Measurements from ENCODE around the gene ITPR3.

The ITPR3 gene

GRCh38 chr6:33642897-33643296 lies 21.8 kb downstream of the ITPR3 start:
- no peak for TF ChIP-seq CTCF (IDR thresholded peaks at IDR 0.05; ENCODE audit: low read depth, low read length)
- no peak overlapping the region for H3K4me3 ChIP-seq (ENCODE audit: low read depth, low read length)
- no peak for DNase-seq (ENCODE audit: low read depth, low spot score)
- in situ Hi-C loops (cut with HindIII; ENCODE audit: low sequenced_read_pairs), result no loop called here

- in situ Hi-C loops (cut with HindIII; ENCODE audit: low sequenced_read_pairs), result no loop called here
- no peak for DNase-seq (ENCODE audit: low read depth, low spot score)
- TF ChIP-seq CTCF (IDR thresholded peaks at IDR 0.05; ENCODE audit: low read depth, low read length), result no peak
- H3K4me3 ChIP-seq (ENCODE audit: low read depth, low read length), result no peak overlapping the region
Measured at GRCh38 chr6:33651403-33651802, 30.3 kb downstream of the ITPR3 start.

DNA sequence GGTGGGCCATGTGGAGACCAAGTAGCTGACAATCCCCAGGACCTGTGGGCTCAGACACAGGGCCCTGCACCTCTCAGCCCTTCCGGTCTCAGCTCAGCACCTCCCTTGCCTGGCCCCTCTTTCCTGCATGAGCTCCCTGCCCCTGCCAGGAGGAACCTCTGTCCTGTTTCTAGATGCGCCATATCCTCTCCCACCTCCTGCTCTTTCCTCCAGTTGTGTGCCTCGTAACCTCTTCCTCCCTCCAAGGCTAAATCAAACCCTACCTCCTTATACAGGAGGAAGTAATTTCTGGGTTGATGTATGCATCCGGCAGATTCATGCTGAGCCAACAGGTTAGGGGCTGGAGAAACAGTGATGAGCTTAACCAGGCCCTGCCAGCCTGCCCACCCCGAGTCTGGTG lies 30.9 kb downstream of the ITPR3 start:
- TF ChIP-seq CTCF (IDR thresholded peaks at IDR 0.05; ENCODE audit: low read depth, low read length), result no peak
- DNase-seq (ENCODE audit: low read depth, low spot score), result no peak
- in situ Hi-C loops (cut with HindIII; ENCODE audit: low sequenced_read_pairs), result no loop called here
- no peak overlapping the region for H3K4me3 ChIP-seq (ENCODE audit: low read depth, low read length)

DNA sequence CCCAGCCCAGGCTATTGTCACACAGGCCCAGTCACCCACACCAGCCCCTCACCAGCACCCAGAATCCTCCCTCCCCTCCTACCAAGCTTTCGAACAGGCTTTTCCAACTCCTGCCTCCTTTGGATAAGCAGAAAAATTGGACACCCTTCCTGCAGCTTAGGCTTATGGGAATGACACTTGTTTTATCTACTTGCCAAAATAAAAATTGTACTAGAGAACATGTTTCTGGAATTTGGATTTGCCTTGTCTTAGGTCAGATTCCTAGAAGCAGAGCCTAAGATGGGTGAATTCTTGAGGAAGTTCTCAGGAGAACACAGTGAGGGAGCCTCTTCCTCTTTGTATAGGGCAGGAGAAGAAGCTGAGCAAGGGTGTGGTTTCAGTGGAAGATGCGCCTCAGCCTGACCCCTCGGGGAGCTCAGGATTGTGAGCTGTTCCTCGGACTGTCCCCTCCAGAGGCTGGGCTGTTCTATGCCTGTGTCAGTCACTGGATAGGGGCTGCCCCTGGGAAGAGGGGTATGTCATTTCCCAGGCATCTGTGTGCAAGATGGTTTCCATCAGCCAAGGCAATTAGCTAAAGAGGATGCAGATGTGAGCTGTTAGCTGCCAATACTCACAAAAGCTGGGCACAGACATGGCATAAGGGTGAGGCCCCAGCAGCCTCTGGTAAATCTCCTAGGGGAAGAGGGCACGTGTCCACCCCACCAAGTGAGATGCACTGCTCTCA lies 33.9 kb downstream of the ITPR3 start:
- in situ Hi-C loops (cut with HindIII; ENCODE audit: low sequenced_read_pairs), result no loop called here
- no peak for TF ChIP-seq CTCF (IDR thresholded peaks at IDR 0.05; ENCODE audit: low read depth, low read length)
- no peak overlapping the region for H3K4me3 ChIP-seq (ENCODE audit: low read depth, low read length)
- DNase-seq (ENCODE audit: low read depth, low spot score), result no peak

- in situ Hi-C loops (cut with HindIII; ENCODE audit: low sequenced_read_pairs), result no loop called here
- no peak overlapping the region for H3K4me3 ChIP-seq (ENCODE audit: low read depth, low read length)
- no peak for DNase-seq (ENCODE audit: low read depth, low spot score)
- TF ChIP-seq CTCF (IDR thresholded peaks at IDR 0.05; ENCODE audit: low read depth, low read length), result no peak
Measured at GRCh38 chr6:33656844-33657243, 35.7 kb downstream of the ITPR3 start.

GRCh38 chr6:33658982-33659689 lies 38.0 kb downstream of the ITPR3 start:
- in situ Hi-C loops (cut with HindIII; ENCODE audit: low sequenced_read_pairs), result no loop called here
- no peak for DNase-seq (ENCODE audit: low read depth, low spot score)
- H3K4me3 ChIP-seq (ENCODE audit: low read depth, low read length), result no peak overlapping the region
- TF ChIP-seq CTCF (IDR thresholded peaks at IDR 0.05; ENCODE audit: low read depth, low read length), result no peak

All from astrocyte of the spinal cord (primary cell).